Lower leg skin (tissue), 4 donors: ENCODE measurements around the gene CARD11. TPM values are rescaled to one million over a fixed set of nuclear protein-coding genes. Genes with fewer than 3 reads are reported as not detected.

ENCODE experiments used
- DNase-seq, 2 donors: peaks; one replicate each; pipeline ENCODE4 v3.0.0-alpha.2; 2019; ENCODE audit warnings: low spot score in 2 of 2
- H3K4me3 ChIP-seq: fragments of 200-600 bp; sonication (generic); 2 replicates; pipeline ENCODE4 v1.5.1; 2017; ENCODE audit warnings: mild to moderate bottlenecking, low read depth; ENCODE audit not compliant: poor library complexity, severe bottlenecking
- POLR2A ChIP-seq, 2 donors: fragments of 450-650 bp; IDR thresholded peaks; one replicate each; pipeline ENCODE4 v1.6.1; 2016 to 2017; ENCODE audit warnings: antibody characterized with exemption in 2 of 2, mild to moderate bottlenecking in 1 of 2, moderate library complexity in 1 of 2
- WGBS, 2 donors: methylation state at CpG; one replicate each; pipeline ENCODE4 v1.1.5; 2018; 5-methylcytosine and 5-hydroxymethylcytosine counted together
- intact Hi-C: fragments of 100-400 bp; cut with DNase I; formaldehyde crosslinking; loops from one replicate; pipeline ENCODE4 v1.15.0; 2023; ENCODE audit warnings: low total_unique reads
- total RNA-seq, 4 donors: library from RNA; depleted of rRNA; stranded (reverse); fragments of >200 nt; gene quantifications; one replicate each; pipeline ENCODE4 v1.1.0, GENCODE V29; 2016
- TF ChIP-seq, protein P1 (sequence below), 3 donors: fragments of 450-650 bp; IDR thresholded peaks; one replicate each; pipeline ENCODE4 v1.5.1; 2016; ENCODE audit warnings: antibody characterized with exemption in 3 of 3, mild to moderate bottlenecking in 3 of 3, moderate library complexity in 2 of 3

Gene CARD11
- total RNA-seq, 4 donors from 2014 or later, result 0.17 to 0.68 TPM; not detected in 2

DNA sequence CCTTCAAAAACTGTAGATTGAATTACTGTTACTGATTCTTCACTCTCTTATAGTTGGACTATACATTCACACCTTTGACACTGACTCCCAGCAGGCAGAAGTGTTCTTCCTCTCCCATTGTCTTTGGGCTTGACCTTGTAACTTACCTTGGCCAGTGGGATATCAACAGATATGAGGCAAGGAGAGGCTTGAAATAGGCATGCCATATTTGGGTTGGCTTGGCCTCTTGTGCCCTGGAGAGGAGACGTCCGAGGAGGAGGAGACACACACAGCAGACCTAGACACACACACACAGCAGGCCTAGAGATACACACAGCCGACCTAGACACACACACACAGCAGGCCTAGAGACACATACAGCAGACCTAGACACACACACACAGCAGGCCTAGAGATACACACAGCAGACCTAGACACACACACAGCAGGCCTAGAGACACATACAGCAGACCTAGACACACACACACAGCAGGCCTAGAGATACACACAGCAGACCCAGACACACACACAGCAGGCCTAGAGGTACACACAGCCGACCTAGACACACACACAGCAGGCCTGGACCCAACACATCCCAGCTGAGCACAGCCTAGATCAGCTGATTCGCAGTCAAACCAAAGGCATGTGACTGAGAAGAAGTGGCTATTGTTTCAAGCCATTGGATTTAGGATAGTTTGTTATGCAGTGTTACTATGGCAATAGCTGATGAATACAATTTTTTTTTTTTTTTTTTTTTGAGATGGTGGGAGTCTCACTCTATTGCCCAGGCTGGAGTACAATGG, 187.1 kb downstream of the CARD11 start:
- 83 to 85% methylated on average over 5 of the region's 5 CpGs for WGBS, 2 donors
- intact Hi-C loops, result no loop called here
- H3K4me3 ChIP-seq, result no peak overlapping the region
- TF ChIP-seq POLR2A (IDR thresholded peaks at IDR 0.05), result no peak
- TF ChIP-seq, protein P1, sequence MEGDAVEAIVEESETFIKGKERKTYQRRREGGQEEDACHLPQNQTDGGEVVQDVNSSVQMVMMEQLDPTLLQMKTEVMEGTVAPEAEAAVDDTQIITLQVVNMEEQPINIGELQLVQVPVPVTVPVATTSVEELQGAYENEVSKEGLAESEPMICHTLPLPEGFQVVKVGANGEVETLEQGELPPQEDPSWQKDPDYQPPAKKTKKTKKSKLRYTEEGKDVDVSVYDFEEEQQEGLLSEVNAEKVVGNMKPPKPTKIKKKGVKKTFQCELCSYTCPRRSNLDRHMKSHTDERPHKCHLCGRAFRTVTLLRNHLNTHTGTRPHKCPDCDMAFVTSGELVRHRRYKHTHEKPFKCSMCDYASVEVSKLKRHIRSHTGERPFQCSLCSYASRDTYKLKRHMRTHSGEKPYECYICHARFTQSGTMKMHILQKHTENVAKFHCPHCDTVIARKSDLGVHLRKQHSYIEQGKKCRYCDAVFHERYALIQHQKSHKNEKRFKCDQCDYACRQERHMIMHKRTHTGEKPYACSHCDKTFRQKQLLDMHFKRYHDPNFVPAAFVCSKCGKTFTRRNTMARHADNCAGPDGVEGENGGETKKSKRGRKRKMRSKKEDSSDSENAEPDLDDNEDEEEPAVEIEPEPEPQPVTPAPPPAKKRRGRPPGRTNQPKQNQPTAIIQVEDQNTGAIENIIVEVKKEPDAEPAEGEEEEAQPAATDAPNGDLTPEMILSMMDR (IDR thresholded peaks at IDR 0.05), result no peak
- DNase-seq, result no peak

Other genes with a start within 250 kb of the CARD11 start
- gene GNA12, start 199.6 kb downstream of the CARD11 start, total RNA-seq, result 10 to 100 TPM in 2 of 4 donors, 1 to 10 TPM in 2; 4.6 to 14.0 (median 8.9) TPM